Natural killer cell (primary cell): ENCODE measurements around the gene TCF21. TPM values are rescaled to one million over a fixed set of nuclear protein-coding genes. Genes with fewer than 3 reads are reported as not detected.

ENCODE experiments used
- ATAC-seq, 3 donors: fragments of 150-1000 bp in 2 of 3; fragments of 200-7000 bp in 1 of 3; cut with Tn5 transposase; 1 replicate in 1 of 3; 2 replicates in 2 of 3; pipeline ENCODE4 v1.10.0; 2021; ENCODE audit warnings: mild to moderate bottlenecking in 2 of 3, moderate library complexity in 2 of 3
- DNase-seq, 2 donors: peaks; one replicate each; pipeline versions ENCODE4 v3.0.0 to v3.0.0-alpha.2; 2013 to 2021; ENCODE audit warnings: mixed read lengths in 1 of 2
- H3K27ac ChIP-seq: one replicate; pipeline ENCODE4 v1.5.1; 2013; ENCODE audit warnings: mild to moderate bottlenecking, low read length
- H3K27me3 ChIP-seq: one replicate; pipeline ENCODE4 v1.6.1; 2013; ENCODE audit warnings: low read length; ENCODE audit not compliant: control insufficient read depth, insufficient read depth
- H3K36me3 ChIP-seq: one replicate; pipeline ENCODE4 v1.6.1; 2013; ENCODE audit warnings: low read length; ENCODE audit not compliant: control insufficient read depth, insufficient read depth
- H3K4me1 ChIP-seq: one replicate; pipeline ENCODE4 v1.6.1; 2013; ENCODE audit warnings: low read length; ENCODE audit not compliant: control insufficient read depth, insufficient read depth
- H3K4me3 ChIP-seq: one replicate; pipeline ENCODE4 v1.5.1; 2013; ENCODE audit warnings: low read length
- H3K9me3 ChIP-seq: one replicate; pipeline ENCODE4 v1.6.1; 2013; ENCODE audit warnings: low read length; ENCODE audit not compliant: control insufficient read depth, insufficient read depth
- H3K27ac Mint-ChIP-seq, 2 donors: one replicate each; pipeline ENCODE4 v1.8.0; 2022; ENCODE audit warnings: mild to moderate bottlenecking in 2 of 2, mixed read lengths in 2 of 2, moderate library complexity in 1 of 2
- H3K27me3 Mint-ChIP-seq, 2 donors: one replicate each; pipeline ENCODE4 v1.8.0; 2022; ENCODE audit warnings: low read depth in 2 of 2, mixed read lengths in 2 of 2
- H3K36me3 Mint-ChIP-seq: one replicate; pipeline ENCODE4 v1.8.0; 2022; ENCODE audit warnings: mixed read lengths
- H3K4me1 Mint-ChIP-seq, 2 donors: one replicate each; pipeline ENCODE4 v1.8.0; 2022; ENCODE audit warnings: mixed read lengths in 2 of 2
- H3K4me3 Mint-ChIP-seq: one replicate; pipeline ENCODE4 v1.8.0; 2022; ENCODE audit warnings: mild to moderate bottlenecking, moderate library complexity, mixed read lengths
- H3K9me3 Mint-ChIP-seq, 2 donors: one replicate each; pipeline ENCODE4 v1.8.0; 2022; ENCODE audit warnings: mixed read lengths in 2 of 2
- CTCF ChIP-seq: fragments of 200-600 bp; IDR thresholded peaks from one replicate; pipeline ENCODE4 v1.8.0; 2022; ENCODE audit warnings: antibody characterized with exemption
- WGBS: methylation state at CpG from one replicate; pipeline ENCODE4 v1.1.7; 2013; ENCODE audit warnings: missing lambda C conversion rate; ENCODE audit not compliant: insufficient coverage; 5-methylcytosine and 5-hydroxymethylcytosine counted together
- intact Hi-C: fragments of 100-400 bp; cut with micrococcal nuclease; formaldehyde crosslinking; loops from one replicate; pipeline ENCODE4 v1.14.2; 2022
- total RNA-seq, 4 donors: library from RNA; stranded (reverse); fragments of 120-200 nt in 1 of 4; gene quantifications; one replicate each; pipeline versions ENCODE4 v1.2.3 to v1.2.4, GENCODE V29; 2013 to 2022

The TCF21 gene
- total RNA-seq, 3 donors from 2014 or later (not counting 1 experiment from before 2014, with no cell fraction given): not detected

DNA sequence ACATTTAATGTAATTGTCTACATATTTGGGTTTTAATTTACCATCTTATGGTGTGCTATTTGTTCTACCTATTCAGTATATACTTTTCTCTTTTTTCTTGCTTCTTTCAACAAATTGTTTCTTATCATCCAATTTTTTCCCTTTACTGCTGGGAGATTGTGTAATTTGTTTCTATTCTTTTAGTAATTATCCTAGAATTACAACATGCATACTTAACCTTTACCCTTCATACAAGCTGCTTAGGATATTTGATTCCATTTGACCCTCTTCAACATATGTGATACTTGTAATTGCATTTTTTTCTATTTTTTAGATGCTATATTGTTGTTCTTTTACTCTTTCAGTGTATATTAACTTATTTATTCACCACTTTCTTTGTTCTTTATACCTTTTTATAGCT is 49.0 kb downstream of the TCF21 start:
- Mint-ChIP-seq H3K27me3 (peaks cover 19 to 56% of the 10 kb centered on the region in 2 donors), H3K4me1 (no peaks in the 10 kb centered on the region), H3K36me3 (peaks cover 10% of the 10 kb centered on the region), H3K27ac (no peak overlapping the region), H3K9me3 (peaks cover 2 to 3% of the 10 kb centered on the region in 2 donors), H3K4me3 (no peak overlapping the region)
- TF ChIP-seq CTCF: no peak
- peaks cover 2% of the 10 kb centered on the region for H3K27me3 ChIP-seq
- ATAC-seq (no peak), DNase-seq (no peak)
- no peak overlapping the region for H3K4me3 ChIP-seq
- intact Hi-C loops: no loop called here
- no peaks in the 10 kb centered on the region for H3K36me3 ChIP-seq
- H3K9me3 ChIP-seq: no peaks in the 10 kb centered on the region
- H3K27ac ChIP-seq: no peak overlapping the region
- no peaks in the 10 kb centered on the region for H3K4me1 ChIP-seq

GRCh38 chr6:133938533-133938932 is 49.6 kb downstream of the TCF21 start:
- H3K4me1 ChIP-seq: no peaks in the 10 kb centered on the region
- H3K36me3 ChIP-seq: no peaks in the 10 kb centered on the region
- Mint-ChIP-seq H3K9me3 (peaks cover 1% of the 10 kb centered on the region in 2 donors), H3K27me3 (peaks cover 14 to 50% of the 10 kb centered on the region in 2 donors), H3K36me3 (peaks cover 4% of the 10 kb centered on the region), H3K4me3 (no peak overlapping the region), H3K27ac (no peak overlapping the region), H3K4me1 (no peaks in the 10 kb centered on the region)
- 100% methylated on average over 1 of the region's 1 CpG for WGBS
- intact Hi-C loops: no loop called here
- H3K27me3 ChIP-seq: peaks cover 2% of the 10 kb centered on the region
- no peak for ATAC-seq
- H3K4me3 ChIP-seq: no peak overlapping the region
- H3K9me3 ChIP-seq: no peaks in the 10 kb centered on the region
- no peak for TF ChIP-seq CTCF
- no peak overlapping the region for H3K27ac ChIP-seq
- DNase-seq: no peak

DNA sequence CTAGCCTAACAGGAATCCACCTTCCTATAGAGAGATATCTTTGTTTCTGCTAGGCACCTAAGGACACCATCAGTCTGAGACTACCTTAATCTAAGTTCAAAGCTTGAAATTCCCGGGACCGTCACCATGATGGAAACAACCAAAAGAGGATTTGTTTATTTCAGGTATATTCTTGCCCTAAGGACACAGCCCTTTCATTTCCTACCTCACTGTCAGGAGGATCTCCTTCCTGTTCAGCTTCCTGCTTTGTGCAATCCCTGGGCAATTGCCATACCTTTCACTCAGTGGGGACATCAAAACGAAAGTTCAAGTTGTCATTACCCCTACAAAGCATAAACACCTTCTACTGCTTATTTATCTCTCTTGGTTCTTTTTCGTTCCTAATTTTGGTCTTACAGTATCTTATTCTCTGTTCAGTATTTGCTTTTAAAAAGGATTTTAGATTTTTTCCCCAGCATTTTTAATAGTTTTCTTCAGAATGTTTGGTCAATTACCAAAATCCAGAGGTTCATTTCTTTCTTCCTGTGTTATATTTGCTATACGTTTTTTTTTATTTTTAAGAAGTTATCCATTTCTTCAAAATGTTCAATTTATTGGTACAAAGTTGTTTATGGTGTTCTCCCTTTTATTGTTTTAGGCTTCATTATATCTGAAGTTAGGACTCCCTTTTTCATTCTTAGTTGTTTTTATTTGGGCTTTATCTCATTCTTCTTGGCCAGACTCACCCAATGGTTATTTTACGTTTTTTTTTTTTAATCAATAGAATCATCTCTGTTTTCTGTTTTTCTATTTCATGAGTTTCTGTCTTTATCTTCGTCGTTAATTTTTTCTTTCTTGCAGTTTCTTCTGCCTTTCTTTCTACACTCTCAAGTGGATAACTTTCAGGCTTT is 51.1 kb downstream of the TCF21 start:
- Histone ChIP-seq H3K27me3 (peaks cover 2% of the 10 kb centered on the region), H3K4me1 (no peaks in the 10 kb centered on the region), H3K27ac (no peak overlapping the region), H3K9me3 (no peaks in the 10 kb centered on the region), H3K36me3 (no peaks in the 10 kb centered on the region), H3K4me3 (no peak overlapping the region)
- intact Hi-C loops: no loop called here
- H3K27me3 Mint-ChIP-seq: peaks cover 8 to 40% of the 10 kb centered on the region in 2 donors
- H3K36me3 Mint-ChIP-seq: no peaks in the 10 kb centered on the region
- WGBS: 84% methylated on average over 7 of the region's 8 CpGs
- no peak overlapping the region for H3K27ac Mint-ChIP-seq
- H3K4me1 Mint-ChIP-seq: no peaks in the 10 kb centered on the region
- TF ChIP-seq CTCF: no peak
- ATAC-seq (no peak), DNase-seq (no peak)
- H3K9me3 Mint-ChIP-seq: no peaks in the 10 kb centered on the region
- H3K4me3 Mint-ChIP-seq: no peak overlapping the region

Other genes starting within 250 kb of the TCF21 start
- 10 to 100 TPM; 54.8 to 71.0 (median 59.9) TPM for gene TBPL1, start 64.1 kb downstream of the TCF21 start, total RNA-seq
- gene SLC2A12, start 163.5 kb downstream of the TCF21 start, total RNA-seq: under 1 TPM in 1 of 3 donors, not detected in 2; 0.08 TPM